Mesothelial cell of epicardium (in vitro differentiated cells): ENCODE data around the gene TEX19. TPM values are rescaled to one million over a fixed set of nuclear protein-coding genes. Genes with fewer than 3 reads are reported as not detected.

ENCODE experiments used
- DNase-seq, 2 experiments: peaks; one replicate each; pipeline ENCODE4 v3.0.0; 2021; ENCODE audit warnings: low spot score in 2 of 2; ENCODE audit not compliant: unreplicated experiment in 2 of 2
- H3K27ac Mint-ChIP-seq: 2 replicates; pipeline ENCODE4 v1.8.0; 2021; ENCODE audit warnings: mixed read lengths
- H3K27me3 Mint-ChIP-seq: 2 replicates; pipeline ENCODE4 v1.8.0; 2021; ENCODE audit warnings: low read depth, mixed read lengths
- H3K36me3 Mint-ChIP-seq: 2 replicates; pipeline ENCODE4 v1.8.0; 2021; ENCODE audit warnings: mixed read lengths
- H3K4me1 Mint-ChIP-seq: 2 replicates; pipeline ENCODE4 v1.8.0; 2021; ENCODE audit warnings: mixed read lengths
- H3K4me3 Mint-ChIP-seq: 2 replicates; pipeline ENCODE4 v1.8.0; 2021; ENCODE audit warnings: mild to moderate bottlenecking, moderate library complexity, mixed read lengths
- H3K9me3 Mint-ChIP-seq: 2 replicates; pipeline ENCODE4 v1.8.0; 2021; ENCODE audit warnings: mixed read lengths
- CTCF ChIP-seq: fragments of 200-600 bp; sonication (generic); IDR thresholded peaks from one replicate; pipeline ENCODE4 v1.5.0; 2021; ENCODE audit warnings: antibody characterized with exemption; ENCODE audit not compliant: unreplicated experiment
- total RNA-seq: library from RNA; stranded (reverse); gene quantifications from 3 replicates; pipeline ENCODE4 v1.2.1, GENCODE V29; 2021

Gene TEX19
- total RNA-seq, 1 donor from 2014 or later: 0.16 TPM

GRCh38 chr17:82320956-82321927 lies 37.8 kb upstream of the TEX19 start:
- Mint-ChIP-seq H3K4me3 (no peak overlapping the region), H3K4me1 (peaks cover 15% of the 10 kb centered on the region), H3K27ac (no peak overlapping the region), H3K36me3 (no peaks in the 10 kb centered on the region), H3K27me3 (peaks cover 16% of the 10 kb centered on the region), H3K9me3 (no peaks in the 10 kb centered on the region)
- peak; percentile 83 for TF ChIP-seq CTCF
- peak in 1 of 2 experiments; percentile 65 for DNase-seq

- Mint-ChIP-seq H3K9me3 (no peaks in the 10 kb centered on the region), H3K27me3 (peaks cover 16% of the 10 kb centered on the region), H3K4me1 (peaks cover 16% of the 10 kb centered on the region), H3K4me3 (no peak overlapping the region), H3K36me3 (no peaks in the 10 kb centered on the region), H3K27ac (no peak overlapping the region)
- DNase-seq: no peak
- no peak for TF ChIP-seq CTCF
Measured at GRCh38 chr17:82321947-82322466, 37.0 kb upstream of the TEX19 start.

- H3K4me1 Mint-ChIP-seq: peaks cover 22% of the 10 kb centered on the region
- H3K27me3 Mint-ChIP-seq: peaks cover 16% of the 10 kb centered on the region
- H3K4me3 Mint-ChIP-seq: no peak overlapping the region
- TF ChIP-seq CTCF: no peak
- no peak for DNase-seq
- H3K27ac Mint-ChIP-seq: no peak overlapping the region
- no peaks in the 10 kb centered on the region for H3K9me3 Mint-ChIP-seq
- H3K36me3 Mint-ChIP-seq: no peaks in the 10 kb centered on the region
Measured at GRCh38 chr17:82322526-82323453, 36.3 kb upstream of the TEX19 start.

GRCh38 chr17:82323514-82324234 lies 35.4 kb upstream of the TEX19 start:
- Mint-ChIP-seq H3K27ac (no peak overlapping the region), H3K9me3 (no peaks in the 10 kb centered on the region), H3K4me3 (no peak overlapping the region), H3K27me3 (peaks cover 16% of the 10 kb centered on the region), H3K36me3 (no peaks in the 10 kb centered on the region), H3K4me1 (peaks cover 26% of the 10 kb centered on the region)
- no peak for TF ChIP-seq CTCF
- no peak for DNase-seq
